ENCODE results near the gene HAVCR1.

DNA sequence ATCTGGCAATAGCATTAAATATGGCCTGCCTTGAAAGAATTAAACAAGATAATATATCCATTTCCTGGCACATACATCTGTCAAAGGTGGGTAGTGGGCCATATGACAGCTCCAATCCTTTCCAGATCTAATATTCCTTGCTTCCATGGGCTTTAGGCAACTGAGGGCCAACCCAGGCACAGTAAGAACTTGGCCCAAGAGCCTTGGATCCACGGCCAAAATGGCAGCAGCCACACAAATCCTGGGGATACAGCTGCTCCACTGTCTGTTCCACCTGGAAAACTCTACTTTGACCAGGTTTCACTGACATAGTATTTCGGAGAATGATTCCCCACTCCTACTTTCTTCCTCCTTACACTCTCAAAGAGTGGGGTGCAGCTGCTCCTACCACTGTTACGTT is 13.3 kb downstream of the HAVCR1 start:
- TF ChIP-seq EZH2 (IDR thresholded peaks at IDR 0.05; ENCODE audit: low read depth, unreplicated experiment) (no peak), POLR2AphosphoS5 (IDR thresholded peaks at IDR 0.05; ENCODE audit: low read depth) (no peak), ZNF114 (CRISPR knock-in tag; IDR thresholded peaks at IDR 0.05) (no peak), CREB1 (CRISPR knock-in tag; IDR thresholded peaks at IDR 0.05; ENCODE audit: low read depth) (no peak), JUNB (IDR thresholded peaks at IDR 0.05; ENCODE audit: unreplicated experiment) (no peak), STAT1 (IDR thresholded peaks at IDR 0.05; ENCODE audit: unreplicated experiment) (no peak), EZH2phosphoT487 (IDR thresholded peaks at IDR 0.05; ENCODE audit: unreplicated experiment) (no peak), NANOG (IDR thresholded peaks at IDR 0.05; ENCODE audit: borderline replicate concordance) (no peak), ZNF331 (CRISPR knock-in tag; IDR thresholded peaks at IDR 0.05; ENCODE audit: low read depth) (no peak)
- TF ChIP-seq, protein P1, sequence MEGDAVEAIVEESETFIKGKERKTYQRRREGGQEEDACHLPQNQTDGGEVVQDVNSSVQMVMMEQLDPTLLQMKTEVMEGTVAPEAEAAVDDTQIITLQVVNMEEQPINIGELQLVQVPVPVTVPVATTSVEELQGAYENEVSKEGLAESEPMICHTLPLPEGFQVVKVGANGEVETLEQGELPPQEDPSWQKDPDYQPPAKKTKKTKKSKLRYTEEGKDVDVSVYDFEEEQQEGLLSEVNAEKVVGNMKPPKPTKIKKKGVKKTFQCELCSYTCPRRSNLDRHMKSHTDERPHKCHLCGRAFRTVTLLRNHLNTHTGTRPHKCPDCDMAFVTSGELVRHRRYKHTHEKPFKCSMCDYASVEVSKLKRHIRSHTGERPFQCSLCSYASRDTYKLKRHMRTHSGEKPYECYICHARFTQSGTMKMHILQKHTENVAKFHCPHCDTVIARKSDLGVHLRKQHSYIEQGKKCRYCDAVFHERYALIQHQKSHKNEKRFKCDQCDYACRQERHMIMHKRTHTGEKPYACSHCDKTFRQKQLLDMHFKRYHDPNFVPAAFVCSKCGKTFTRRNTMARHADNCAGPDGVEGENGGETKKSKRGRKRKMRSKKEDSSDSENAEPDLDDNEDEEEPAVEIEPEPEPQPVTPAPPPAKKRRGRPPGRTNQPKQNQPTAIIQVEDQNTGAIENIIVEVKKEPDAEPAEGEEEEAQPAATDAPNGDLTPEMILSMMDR (conservative IDR thresholded peaks at IDR 0.05; ENCODE audit: low read depth in 2 of 2): no peak
- TF ChIP-seq, protein P2, sequence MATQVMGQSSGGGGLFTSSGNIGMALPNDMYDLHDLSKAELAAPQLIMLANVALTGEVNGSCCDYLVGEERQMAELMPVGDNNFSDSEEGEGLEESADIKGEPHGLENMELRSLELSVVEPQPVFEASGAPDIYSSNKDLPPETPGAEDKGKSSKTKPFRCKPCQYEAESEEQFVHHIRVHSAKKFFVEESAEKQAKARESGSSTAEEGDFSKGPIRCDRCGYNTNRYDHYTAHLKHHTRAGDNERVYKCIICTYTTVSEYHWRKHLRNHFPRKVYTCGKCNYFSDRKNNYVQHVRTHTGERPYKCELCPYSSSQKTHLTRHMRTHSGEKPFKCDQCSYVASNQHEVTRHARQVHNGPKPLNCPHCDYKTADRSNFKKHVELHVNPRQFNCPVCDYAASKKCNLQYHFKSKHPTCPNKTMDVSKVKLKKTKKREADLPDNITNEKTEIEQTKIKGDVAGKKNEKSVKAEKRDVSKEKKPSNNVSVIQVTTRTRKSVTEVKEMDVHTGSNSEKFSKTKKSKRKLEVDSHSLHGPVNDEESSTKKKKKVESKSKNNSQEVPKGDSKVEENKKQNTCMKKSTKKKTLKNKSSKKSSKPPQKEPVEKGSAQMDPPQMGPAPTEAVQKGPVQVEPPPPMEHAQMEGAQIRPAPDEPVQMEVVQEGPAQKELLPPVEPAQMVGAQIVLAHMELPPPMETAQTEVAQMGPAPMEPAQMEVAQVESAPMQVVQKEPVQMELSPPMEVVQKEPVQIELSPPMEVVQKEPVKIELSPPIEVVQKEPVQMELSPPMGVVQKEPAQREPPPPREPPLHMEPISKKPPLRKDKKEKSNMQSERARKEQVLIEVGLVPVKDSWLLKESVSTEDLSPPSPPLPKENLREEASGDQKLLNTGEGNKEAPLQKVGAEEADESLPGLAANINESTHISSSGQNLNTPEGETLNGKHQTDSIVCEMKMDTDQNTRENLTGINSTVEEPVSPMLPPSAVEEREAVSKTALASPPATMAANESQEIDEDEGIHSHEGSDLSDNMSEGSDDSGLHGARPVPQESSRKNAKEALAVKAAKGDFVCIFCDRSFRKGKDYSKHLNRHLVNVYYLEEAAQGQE (IDR thresholded peaks at IDR 0.05; ENCODE audit: unreplicated experiment): no peak
- TF ChIP-seq, protein P3, sequence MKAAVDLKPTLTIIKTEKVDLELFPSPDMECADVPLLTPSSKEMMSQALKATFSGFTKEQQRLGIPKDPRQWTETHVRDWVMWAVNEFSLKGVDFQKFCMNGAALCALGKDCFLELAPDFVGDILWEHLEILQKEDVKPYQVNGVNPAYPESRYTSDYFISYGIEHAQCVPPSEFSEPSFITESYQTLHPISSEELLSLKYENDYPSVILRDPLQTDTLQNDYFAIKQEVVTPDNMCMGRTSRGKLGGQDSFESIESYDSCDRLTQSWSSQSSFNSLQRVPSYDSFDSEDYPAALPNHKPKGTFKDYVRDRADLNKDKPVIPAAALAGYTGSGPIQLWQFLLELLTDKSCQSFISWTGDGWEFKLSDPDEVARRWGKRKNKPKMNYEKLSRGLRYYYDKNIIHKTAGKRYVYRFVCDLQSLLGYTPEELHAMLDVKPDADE (IDR thresholded peaks at IDR 0.05): no peak
- TF ChIP-seq, protein P4, sequence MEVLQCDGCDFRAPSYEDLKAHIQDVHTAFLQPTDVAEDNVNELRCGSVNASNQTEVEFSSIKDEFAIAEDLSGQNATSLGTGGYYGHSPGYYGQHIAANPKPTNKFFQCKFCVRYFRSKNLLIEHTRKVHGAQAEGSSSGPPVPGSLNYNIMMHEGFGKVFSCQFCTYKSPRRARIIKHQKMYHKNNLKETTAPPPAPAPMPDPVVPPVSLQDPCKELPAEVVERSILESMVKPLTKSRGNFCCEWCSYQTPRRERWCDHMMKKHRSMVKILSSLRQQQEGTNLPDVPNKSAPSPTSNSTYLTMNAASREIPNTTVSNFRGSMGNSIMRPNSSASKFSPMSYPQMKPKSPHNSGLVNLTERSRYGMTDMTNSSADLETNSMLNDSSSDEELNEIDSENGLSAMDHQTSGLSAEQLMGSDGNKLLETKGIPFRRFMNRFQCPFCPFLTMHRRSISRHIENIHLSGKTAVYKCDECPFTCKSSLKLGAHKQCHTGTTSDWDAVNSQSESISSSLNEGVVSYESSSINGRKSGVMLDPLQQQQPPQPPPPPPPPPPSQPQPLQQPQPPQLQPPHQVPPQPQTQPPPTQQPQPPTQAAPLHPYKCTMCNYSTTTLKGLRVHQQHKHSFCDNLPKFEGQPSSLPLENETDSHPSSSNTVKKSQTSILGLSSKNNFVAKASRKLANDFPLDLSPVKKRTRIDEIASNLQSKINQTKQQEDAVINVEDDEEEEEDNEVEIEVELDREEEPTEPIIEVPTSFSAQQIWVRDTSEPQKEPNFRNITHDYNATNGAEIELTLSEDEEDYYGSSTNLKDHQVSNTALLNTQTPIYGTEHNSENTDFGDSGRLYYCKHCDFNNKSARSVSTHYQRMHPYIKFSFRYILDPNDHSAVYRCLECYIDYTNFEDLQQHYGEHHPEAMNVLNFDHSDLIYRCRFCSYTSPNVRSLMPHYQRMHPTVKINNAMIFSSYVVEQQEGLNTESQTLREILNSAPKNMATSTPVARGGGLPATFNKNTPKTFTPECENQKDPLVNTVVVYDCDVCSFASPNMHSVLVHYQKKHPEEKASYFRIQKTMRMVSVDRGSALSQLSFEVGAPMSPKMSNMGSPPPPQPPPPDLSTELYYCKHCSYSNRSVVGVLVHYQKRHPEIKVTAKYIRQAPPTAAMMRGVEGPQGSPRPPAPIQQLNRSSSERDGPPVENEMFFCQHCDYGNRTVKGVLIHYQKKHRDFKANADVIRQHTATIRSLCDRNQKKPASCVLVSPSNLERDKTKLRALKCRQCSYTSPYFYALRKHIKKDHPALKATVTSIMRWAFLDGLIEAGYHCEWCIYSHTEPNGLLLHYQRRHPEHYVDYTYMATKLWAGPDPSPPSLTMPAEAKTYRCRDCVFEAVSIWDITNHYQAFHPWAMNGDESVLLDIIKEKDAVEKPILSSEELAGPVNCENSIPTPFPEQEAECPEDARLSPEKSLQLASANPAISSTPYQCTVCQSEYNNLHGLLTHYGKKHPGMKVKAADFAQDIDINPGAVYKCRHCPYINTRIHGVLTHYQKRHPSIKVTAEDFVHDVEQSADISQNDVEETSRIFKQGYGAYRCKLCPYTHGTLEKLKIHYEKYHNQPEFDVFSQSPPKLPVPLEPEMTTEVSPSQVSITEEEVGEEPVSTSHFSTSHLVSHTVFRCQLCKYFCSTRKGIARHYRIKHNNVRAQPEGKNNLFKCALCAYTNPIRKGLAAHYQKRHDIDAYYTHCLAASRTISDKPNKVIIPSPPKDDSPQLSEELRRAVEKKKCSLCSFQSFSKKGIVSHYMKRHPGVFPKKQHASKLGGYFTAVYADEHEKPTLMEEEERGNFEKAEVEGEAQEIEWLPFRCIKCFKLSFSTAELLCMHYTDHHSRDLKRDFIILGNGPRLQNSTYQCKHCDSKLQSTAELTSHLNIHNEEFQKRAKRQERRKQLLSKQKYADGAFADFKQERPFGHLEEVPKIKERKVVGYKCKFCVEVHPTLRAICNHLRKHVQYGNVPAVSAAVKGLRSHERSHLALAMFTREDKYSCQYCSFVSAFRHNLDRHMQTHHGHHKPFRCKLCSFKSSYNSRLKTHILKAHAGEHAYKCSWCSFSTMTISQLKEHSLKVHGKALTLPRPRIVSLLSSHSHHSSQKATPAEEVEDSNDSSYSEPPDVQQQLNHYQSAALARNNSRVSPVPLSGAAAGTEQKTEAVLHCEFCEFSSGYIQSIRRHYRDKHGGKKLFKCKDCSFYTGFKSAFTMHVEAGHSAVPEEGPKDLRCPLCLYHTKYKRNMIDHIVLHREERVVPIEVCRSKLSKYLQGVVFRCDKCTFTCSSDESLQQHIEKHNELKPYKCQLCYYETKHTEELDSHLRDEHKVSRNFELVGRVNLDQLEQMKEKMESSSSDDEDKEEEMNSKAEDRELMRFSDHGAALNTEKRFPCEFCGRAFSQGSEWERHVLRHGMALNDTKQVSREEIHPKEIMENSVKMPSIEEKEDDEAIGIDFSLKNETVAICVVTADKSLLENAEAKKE (CRISPR knock-in tag; IDR thresholded peaks at IDR 0.05): no peak
